Stimulated activated naive CD8-positive, alpha-beta T cell treated with anti-CD3 and anti-CD28 coated beads, Interleukin-15, Interleukin-2, amounts not matched to agents 100 U/mL and 50 U/mL, for 24 hours (primary cell): ENCODE measurements around the gene TMSB10.
A peak's percentile ranks its signal among the peaks of the same experiment; 100 is the strongest.

Experiments
- ATAC-seq: fragments of 150-1000 bp; cut with Tn5 transposase; one replicate; pipeline ENCODE4 v1.10.0; 2021
- DNase-seq: peaks from one replicate; pipeline ENCODE4 v3.0.0; 2021

The TMSB10 gene

DNA sequence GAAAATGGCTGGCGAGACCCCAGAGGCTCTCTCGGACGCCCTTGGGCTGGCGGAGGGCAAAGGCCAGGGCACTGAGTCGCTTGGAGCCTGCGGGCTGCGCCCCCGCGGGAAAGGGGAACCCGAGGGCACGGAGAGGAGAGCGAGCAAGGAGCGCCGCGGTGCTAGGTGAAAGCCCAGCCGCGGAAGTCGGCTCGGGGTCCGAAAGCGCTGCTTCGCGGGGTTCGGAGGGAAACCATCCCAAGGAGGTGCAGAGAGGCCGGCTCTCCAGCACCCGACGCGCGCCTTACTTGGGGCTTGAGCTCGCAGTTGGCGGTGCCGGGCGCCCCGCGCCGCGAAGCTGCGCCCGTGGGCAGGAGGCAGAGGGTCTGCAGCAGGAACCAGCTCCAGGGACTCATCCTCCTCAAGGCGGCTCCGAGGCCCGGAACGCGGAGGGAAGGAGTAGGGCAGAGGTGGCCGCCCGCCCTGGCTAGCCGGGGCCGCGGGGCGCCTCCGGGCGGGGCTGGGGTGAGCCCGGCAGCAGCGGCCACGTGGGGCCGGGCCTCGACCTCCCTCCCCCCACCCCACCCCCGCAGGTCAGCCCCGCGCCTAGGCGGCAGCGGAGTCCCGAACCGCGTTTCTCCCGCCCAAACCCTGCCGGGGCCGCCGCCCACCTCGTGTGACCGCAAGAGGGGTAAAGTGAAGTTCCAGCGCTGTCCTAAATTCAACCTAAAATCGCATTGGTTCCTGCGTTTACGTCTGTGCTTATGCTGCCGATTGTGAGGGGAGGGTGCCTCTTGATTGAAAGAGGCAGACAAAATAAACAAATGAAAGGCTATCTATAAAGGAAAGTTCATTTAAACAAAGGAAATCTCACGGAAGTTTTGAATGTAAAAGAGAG lies 24.6 kb upstream of the TMSB10 start, which contains the start of gene TRABD2A:
Gene TRABD2A (minus strand): TSS at position 440 of the 877 bp plus-strand sequence. CDS start 45 bp downstream, at position 395.
- peak; percentile 84 for DNase-seq
- peak; percentile 50 for ATAC-seq

- ATAC-seq, result peak; percentile 66
Measured at GRCh38 chr2:84881581-84882413, 23.7 kb upstream of the TMSB10 start.

GRCh38 chr2:84882414-84882738 lies 23.1 kb upstream of the TMSB10 start:
- ATAC-seq (no peak), DNase-seq (no peak)

More at GRCh38 chr2:84881581-84882413, 23.7 kb upstream of the TMSB10 start:
- peak; percentile 87 for DNase-seq

- ATAC-seq (no peak), DNase-seq (peak; percentile 2)
Measured at GRCh38 chr2:84882775-84883550, 22.5 kb upstream of the TMSB10 start.

DNA sequence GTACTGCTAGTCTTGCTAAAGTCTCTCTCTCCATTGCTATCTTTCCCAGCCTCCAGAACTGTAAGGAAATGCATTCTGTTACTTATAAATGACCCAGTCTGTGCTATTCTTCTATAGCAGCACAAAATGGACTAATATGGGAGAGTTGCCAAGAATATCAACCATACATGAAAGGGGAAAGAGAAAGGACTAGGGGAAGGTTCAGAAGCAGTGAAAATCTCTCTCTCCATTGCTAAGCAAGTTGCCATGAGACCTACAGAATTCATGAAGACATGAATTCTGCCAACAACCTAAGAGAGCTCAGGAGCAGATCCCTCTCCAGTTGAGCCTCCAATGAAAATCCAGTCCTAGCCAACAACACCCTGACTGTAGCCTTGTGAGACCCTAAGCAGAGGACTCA lies 21.0 kb upstream of the TMSB10 start:
- no peak for ATAC-seq

GRCh38 chr2:84885111-84885510 lies 20.3 kb upstream of the TMSB10 start:
- ATAC-seq (no peak), DNase-seq (peak; percentile 3)

More for the DNA sequence above, 21.0 kb upstream of the TMSB10 start:
- no peak for DNase-seq

- DNase-seq, result peak; percentile 8
- no peak for ATAC-seq
Measured at GRCh38 chr2:84886791-84887190, 18.7 kb upstream of the TMSB10 start.

DNA sequence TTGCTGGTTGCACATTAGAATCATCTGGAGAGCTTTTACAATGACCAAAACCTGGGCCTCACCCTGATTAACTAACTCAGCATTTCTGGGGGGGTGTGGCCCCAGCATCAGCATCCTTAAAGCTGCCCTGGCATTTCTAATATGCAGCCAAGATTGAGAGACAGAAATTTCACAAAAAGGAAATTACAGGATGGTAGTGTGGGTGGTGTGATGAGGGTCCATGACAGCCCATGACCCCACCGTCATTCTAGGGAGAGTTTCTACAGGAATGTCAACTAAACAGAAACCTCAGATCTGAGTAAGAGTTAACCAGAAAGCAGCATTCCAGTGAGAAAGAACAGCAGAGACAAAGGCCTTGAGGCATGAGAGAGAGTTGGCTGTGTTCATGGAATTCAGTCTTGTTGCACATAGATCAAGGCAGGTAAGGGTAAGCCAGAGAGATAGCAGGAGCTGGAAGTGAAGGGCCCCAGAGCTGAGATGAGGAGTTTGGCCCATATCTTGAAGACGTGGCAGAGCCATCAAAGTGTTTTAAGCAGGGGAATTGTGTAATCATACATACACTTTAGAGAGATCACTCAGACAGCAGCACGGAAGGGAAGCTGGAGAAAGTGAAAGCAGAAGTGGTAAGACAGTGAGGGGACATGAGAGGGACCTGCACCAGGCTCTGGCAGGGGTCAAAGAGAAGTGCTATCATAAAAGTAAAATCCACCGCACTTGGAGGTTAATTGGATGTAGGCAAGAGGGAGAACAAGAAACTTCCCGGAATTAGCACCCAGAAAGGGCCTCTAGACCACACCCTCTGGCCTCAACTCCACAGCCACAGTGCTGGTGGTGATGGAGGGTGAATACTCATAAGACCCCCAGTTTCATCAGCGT lies 16.8 kb upstream of the TMSB10 start:
- peak; percentile 90 for ATAC-seq

GRCh38 chr2:84889332-84889731 lies 16.1 kb upstream of the TMSB10 start:
- no peak for ATAC-seq
- DNase-seq, result no peak

More for the DNA sequence above, 16.8 kb upstream of the TMSB10 start:
- peak; percentile 53 for DNase-seq

- ATAC-seq, result no peak
Measured at GRCh38 chr2:84891355-84892010, 14.0 kb upstream of the TMSB10 start.

GRCh38 chr2:84894131-84894586 lies 11.3 kb upstream of the TMSB10 start:
- ATAC-seq, result no peak
- DNase-seq, result no peak

More at GRCh38 chr2:84891355-84892010, 14.0 kb upstream of the TMSB10 start:
- DNase-seq, result no peak

GRCh38 chr2:84894758-84895520 lies 10.5 kb upstream of the TMSB10 start:
- ATAC-seq (no peak), DNase-seq (no peak)

- ATAC-seq (no peak), DNase-seq (no peak)
Measured at GRCh38 chr2:84896567-84896966, 8.9 kb upstream of the TMSB10 start.

GRCh38 chr2:84897773-84898172 lies 7.7 kb upstream of the TMSB10 start:
- DNase-seq (no peak), ATAC-seq (peak; percentile 56)

DNA sequence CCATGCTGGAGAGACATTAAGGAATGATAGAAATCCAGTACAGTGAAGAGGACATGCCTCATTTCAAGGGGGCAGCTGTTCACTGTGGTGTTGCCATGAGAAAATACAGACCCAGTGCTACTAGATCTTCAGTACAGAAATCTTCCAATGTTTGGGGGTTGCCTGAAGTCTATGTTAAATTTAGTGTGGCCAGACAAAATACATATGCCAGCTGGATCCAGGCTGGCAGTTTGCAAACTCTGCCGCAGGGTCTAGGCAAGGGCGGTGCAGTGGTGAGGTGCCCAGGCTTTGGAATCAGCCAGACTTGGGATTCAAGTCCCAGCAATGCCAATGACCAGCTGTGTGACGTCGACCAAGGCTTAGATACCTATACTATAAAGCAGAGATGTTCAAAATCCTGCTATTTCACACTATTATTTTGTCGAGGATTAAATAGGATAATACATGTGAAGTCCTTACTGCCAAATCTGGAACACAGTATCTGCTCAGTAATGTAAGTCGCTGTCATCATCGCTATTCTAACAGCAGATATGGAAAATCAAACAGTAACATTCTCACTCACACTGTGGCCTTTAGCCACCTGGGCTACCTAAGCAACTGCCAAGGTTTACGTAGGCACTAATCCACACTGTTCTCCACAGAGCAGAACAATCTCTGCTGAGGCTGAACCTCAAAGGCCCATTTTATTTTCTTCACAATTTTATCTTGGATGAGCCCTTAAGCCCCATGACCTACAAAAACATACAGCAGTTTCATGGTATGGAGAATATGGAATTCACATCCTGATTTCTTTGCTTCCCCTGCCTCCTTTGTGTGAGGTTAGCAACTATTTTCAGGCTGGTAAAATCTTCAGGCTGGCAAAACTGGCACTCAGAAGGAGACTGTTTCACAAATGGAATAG lies 5.9 kb upstream of the TMSB10 start:
- no peak for DNase-seq
- ATAC-seq, result no peak

GRCh38 chr2:84900971-84901370 lies 4.5 kb upstream of the TMSB10 start:
- no peak for DNase-seq
- no peak for ATAC-seq

- peak; percentile 14 for ATAC-seq
- no peak for DNase-seq
Measured at GRCh38 chr2:84901593-84902120, 3.8 kb upstream of the TMSB10 start.

DNA sequence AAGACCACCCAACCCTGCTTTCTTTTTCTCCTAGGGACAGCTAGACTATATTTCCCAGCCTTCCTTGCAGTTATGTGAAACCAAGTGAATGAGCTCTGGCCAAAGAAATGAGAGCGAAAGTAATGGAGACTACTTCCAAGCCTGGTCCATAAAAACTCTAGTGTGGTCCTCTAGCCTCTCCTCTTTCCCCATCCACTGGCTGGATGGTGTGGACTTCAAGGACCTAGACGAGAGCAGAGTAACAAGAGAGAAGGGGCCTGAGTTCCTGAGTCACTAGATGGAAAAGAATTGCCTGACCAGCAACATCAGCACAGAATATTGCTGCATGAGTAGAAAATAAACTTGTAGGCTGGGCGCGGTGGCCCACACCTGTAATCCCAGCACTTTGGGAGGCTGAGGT lies 2.9 kb upstream of the TMSB10 start:
- DNase-seq, result no peak
- no peak for ATAC-seq
